Activated CD8-positive, alpha-beta memory T cell treated with anti-CD3 and anti-CD28 coated beads for 48 hours (primary cell): Measurements from ENCODE around the gene PCDHA1.
"Not testable (repeated sequence)": the region's sequence is repeated elsewhere in the genome, so short reads cannot be mapped to it uniquely, and the experiment has no call there.

ENCODE experiments used
- DNase-seq, 3 experiments: peaks; one replicate each; pipeline ENCODE4 v3.0.0-alpha.2; 2020; ENCODE audit warnings: low read depth in 2 of 3, low spot score in 2 of 3

Gene PCDHA1

DNA sequence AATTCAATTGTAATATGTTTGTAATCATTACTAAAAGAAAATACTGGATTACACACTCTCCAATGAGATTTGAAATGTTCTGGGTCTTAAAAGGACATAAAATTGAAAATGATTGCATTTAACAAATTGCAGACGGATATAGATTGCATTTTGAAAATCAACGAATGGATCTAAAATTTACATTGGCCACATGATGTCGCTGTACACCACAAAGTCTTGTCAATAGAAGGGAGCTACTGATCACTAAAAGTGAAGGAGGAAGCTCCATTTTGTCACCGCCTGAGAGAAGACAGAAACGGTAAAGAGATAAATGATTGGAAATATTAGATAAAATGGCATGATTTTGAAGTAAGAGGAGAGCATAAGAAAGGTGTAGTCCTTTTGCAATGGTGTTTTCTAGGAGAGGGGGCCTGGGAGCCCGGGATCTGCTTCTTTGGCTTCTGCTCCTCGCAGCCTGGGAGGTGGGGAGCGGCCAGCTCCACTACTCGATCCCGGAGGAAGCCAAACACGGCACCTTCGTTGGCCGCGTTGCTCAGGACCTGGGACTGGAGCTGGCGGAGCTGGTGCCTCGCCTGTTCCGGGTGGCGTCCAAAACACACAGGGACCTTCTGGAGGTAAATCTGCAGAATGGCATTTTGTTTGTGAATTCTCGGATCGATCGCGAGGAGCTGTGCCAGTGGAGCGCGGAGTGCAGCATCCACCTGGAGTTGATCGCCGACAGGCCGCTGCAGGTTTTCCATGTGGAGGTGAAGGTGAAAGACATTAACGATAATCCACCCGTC is at the start of gene PCDHA1:
Gene PCDHA1, plus strand, starts transcription at position 236 of the 782 bp plus-strand sequence.
- DNase-seq, result no peak

DNA sequence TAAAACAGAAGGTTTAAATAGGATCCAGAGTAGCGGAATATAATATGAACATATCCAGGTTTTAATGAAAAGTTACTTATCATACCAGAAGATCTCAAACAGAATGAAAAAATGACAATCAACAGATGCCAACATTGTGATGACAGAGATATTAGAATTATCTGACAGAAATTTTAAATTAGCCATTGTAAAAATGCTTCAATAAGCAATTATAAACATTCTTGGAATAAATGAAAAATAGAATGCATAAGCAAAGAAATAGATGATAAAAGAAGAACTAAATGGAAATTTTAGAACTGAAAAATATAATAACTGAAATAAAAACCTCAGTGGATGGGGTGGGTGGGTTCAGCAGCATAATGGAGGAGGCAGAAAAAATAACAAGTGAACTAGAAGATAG is 48.5 kb upstream of the PCDHA1 start:
- DNase-seq, result no peak

DNA sequence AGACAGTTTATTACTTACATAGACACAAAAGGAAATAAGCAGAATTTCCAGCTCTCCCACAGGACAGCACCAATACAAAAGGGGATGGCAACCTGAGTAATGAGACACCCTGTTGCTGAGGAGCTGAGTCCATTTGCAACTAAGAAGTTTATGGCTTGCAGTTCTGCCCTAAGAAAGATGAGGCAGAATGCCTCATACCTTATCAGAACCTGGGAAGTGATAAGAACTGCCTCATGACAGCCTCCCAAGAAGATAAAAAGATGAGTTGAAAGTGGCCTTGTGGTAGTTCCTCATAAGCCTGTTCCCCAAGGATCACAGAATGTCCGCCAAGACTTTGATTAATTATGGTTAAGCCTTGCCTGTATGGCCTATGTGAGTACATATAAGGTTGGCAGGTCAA is 44.0 kb upstream of the PCDHA1 start:
- no peak for DNase-seq

DNA sequence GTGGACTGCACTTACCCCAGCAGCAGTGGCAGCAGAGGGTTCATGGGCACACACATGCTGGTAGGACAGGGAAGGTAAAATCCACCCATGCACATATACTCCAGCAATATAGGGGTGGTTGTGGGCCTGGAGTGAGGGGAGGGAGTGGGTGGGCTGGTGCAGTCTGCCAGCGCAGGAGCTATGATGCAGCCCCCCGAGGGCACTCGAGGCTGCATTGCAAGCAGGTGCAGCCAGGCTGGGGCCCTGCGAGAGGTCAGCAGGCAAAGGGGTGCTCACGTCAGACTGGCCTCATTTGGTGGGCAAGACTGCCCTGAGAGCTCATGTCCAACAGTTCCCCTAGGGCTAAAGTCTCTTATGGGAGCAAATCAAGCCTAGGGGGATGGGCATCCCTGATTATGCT is 32.4 kb upstream of the PCDHA1 start:
- no peak for DNase-seq

DNA sequence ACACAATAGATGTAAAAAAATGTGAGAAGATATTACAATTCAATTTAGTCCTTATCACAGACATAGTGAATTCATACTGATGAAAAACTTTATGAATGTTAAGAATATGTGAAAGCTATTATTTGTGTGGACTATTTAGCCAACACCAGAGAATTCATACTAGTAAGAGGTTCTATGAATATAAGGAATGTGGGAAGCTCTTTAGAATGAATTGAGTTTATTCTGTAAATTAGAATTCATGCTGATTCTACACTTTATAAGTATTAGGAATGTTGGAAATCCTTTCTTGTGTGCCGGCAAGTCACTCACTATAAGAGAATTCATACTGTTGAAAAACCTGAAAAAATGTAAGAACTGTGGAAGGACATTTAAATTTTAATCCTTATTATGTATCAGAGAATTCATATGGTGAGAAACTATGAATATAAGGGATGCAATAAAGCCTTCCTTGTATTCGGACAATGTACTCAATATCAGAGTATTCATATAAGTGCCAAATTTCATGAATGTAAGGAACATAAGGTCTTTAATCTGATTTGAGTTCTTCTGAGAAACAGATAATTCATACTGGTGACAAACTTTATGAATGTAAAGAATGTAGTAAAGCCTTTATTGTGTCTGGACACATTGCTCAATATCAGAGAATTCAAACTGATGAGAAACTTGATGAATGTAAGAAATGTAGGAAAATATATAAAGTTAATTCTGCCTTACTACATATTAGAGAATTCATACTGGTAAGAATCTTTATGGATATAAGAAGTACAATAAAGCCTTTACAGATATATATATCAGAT is 21.6 kb upstream of the PCDHA1 start:
- DNase-seq, result no peak

DNA sequence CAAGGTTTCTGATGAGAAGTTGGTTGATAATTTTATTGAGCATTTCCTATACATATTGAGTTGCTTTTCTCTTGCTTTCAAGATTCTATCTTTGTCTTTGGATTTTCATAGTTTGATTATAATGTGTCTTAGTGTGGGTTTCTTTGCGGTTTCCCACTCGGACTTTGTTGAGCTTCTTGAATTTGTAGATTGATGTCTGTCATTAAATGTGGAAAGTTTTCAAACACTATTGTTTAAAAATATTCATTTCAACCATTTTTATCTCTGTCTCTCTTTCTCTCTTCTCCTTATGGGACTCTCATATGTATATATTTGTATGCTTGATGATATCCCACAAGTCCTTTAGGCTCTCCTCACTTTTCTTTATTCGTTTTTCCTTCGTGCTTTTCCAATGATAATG is 18.5 kb upstream of the PCDHA1 start:
- DNase-seq, result no peak

DNA sequence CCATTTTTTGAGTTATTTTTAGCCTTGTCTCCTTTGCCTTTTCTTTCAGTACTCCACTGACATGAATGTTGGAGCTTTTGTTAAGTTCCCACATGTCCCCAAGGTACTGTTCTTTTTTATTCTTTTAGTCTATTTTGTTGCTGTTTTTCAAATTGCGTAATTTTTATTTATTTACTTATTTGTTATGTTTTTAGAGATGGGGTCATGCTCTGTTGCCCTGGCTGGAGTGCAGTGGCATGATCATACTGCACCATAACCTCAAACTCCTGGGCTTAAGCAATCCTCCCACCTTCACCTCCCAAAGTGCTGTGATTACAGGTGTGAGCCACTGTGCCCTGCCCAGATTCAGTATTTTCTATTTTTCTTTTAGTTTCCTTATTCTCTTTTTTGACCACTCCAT is 5.4 kb upstream of the PCDHA1 start:
- DNase-seq, result no peak

DNA sequence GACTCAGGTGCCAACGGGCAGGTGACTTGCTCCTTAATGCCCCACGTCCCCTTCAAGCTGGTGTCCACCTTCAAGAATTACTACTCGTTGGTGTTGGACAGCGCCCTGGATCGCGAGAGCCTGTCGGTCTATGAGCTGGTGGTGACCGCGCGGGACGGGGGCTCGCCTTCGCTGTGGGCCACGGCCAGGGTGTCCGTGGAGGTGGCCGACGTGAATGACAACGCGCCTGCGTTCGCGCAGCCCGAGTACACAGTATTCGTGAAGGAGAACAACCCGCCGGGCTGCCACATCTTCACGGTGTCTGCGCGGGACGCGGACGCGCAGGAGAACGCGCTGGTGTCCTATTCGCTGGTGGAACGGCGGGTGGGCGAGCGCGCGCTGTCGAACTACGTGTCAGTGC is 1.5 kb downstream of the PCDHA1 start:
- not testable (repeated sequence) for DNase-seq

DNA sequence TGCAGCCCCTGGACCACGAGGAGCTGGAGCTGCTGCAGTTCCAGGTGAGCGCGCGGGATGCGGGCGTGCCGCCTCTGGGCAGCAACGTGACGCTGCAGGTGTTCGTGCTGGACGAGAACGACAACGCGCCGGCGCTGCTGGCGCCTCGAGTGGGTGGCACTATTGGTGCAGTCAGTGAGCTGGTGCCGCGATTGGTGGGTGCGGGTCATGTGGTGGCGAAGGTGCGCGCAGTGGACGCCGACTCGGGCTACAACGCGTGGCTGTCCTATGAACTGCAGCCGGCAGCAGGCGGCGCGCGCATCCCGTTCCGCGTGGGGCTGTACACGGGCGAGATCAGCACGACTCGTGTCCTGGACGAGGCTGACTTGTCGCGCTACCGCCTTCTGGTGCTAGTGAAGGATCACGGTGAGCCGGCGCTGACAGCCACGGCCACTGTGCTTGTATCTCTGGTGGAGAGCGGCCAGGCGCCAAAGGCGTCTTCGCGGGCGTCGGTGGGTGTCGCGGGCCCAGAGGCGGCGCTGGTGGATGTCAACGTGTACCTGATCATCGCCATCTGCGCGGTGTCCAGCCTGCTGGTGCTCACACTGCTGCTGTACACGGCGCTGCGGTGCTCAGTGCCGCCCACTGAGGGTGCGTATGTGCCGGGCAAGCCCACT is 2.0 kb downstream of the PCDHA1 start:
- not testable (repeated sequence) for DNase-seq

DNA sequence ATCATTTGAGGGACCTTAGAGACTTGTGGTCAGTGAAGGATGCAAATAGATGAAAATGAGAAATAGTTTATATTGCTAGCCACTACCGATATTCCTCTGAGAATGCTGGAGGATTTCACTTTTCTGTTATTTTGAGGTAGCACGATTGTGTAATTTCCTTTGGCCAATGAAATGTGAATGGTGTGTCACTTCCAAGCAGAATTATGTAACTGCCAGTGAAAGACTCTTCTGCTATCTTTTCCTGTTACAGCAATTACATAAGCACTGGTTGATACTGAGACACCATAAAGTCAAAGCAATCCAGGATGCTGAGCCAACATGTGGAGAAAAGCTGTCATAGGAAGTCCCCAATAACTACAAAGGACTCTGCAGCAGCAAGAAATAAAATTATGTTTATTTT is 5.1 kb downstream of the PCDHA1 start:
- no peak for DNase-seq

DNA sequence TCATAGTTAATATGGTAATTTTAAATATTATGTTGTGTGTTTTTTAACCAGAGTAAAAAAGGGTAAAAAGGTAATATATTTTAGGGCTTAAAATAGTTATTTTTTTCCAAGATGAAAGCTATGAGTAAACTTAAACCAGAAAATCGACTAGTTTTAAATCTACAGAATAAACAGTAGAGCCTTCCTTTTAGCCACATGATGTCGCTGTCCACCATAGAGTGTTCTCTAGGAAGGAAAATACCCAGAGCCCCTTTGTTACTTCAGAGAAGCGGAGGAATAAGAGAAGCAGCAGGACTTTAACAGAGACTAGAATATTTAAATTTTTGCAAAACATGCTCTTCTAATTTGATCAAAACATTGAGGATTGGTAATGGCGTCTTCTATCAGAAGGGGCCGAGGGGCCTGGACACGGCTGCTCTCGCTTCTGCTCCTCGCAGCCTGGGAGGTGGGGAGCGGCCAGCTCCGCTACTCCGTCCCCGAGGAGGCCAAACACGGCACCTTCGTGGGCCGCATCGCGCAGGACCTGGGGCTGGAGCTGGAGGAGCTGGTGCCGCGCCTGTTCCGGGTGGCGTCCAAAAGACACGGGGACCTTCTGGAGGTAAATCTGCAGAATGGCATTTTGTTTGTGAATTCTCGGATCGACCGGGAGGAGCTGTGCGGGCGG is 8.8 kb downstream of the PCDHA1 start, which contains the start of gene PCDHA2:
Gene PCDHA2, plus strand, starts transcription at position 258 of the 664 bp plus-strand sequence.
- no peak for DNase-seq

DNA sequence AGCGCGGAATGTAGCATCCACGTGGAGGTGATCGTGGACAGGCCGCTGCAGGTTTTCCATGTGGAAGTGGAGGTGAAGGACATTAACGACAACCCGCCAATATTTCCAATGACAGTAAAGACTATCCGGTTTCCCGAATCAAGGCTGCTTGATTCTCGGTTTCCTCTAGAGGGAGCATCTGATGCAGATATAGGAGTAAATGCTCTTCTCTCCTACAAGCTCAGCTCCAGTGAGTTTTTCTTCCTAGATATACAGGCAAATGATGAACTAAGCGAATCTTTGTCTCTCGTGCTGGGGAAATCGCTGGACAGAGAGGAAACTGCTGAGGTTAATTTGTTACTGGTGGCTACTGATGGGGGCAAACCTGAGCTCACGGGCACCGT is 9.3 kb downstream of the PCDHA1 start:
- no peak for DNase-seq

DNA sequence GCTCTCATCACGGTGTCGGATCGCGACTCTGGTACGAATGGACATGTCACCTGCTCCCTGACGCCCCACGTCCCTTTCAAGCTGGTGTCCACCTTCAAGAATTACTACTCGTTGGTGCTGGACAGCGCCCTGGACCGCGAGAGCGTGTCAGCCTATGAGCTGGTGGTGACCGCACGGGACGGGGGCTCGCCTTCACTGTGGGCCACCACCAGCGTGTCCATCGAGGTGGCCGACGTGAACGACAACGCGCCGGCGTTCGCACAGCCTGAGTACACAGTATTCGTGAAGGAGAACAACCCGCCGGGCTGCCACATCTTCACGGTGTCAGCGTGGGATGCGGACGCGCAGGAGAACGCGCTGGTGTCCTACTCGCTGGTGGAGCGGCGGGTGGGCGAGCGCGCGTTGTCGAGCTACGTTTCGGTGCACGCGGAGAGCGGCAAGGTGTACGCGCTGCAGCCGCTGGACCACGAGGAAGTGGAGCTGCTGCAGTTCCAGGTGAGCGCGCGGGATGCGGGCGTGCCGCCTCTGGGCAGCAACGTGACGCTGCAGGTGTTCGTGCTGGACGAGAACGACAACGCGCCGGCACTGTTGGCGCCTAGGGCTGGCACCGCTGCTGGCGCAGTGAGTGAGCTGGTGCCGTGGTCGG is 10.3 kb downstream of the PCDHA1 start:
- DNase-seq, result not testable (repeated sequence)

DNA sequence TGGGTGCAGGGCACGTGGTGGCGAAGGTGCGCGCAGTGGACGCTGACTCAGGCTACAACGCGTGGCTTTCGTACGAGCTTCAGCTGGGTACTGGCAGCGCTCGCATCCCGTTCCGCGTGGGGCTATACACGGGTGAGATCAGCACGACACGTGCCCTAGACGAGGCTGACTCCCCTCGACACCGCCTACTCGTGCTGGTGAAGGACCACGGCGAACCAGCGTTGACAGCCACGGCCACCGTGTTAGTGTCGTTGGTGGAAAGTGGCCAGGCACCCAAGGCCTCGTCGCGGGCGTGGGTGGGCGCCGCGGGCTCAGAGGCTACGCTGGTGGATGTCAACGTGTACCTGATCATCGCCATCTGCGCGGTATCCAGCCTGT is 10.8 kb downstream of the PCDHA1 start:
- DNase-seq, result no peak

DNA sequence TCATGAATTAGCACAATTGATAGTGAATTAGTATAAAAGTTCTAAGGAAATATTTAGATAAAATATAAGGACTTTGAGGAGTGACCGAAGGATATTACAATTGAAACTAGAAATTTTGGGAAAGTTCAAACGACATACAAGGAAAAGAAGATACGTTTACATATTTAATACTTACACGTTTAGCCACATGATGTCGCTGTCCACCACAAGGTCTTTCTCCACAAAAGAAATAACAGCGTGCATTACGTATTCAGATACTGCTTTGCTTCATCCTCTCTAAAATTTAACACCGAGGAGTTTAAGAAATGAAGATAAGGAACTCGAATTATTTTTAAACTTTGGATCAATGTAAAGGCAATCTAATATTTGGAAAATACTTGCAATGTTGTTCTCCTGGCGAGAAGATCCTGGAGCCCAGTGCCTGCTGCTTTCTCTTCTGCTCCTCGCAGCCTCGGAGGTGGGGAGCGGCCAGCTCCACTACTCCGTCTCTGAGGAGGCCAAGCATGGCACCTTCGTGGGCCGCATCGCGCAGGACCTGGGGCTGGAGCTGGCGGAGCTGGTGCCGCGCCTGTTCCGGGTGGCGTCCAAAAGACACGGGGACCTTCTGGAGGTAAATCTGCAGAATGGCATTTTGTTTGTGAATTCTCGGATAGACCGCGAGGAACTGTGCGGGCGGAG is 15.0 kb downstream of the PCDHA1 start, which contains the start of gene PCDHA3:
Gene PCDHA3, plus strand, starts transcription at position 242 of the 678 bp plus-strand sequence.
- DNase-seq, result no peak

DNA sequence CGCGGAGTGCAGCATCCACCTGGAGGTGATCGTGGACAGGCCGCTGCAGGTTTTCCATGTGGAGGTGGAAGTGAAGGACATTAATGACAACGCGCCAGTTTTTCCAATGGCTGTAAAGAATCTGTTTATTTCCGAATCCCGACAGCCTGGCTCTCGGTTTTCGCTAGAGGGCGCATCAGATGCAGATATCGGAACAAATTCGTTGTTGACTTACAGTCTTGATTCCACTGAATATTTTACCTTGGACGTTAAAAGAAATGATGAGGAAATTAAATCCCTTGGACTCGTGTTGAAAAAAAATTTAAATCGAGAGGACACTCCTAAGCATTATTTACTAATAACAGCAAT is 15.5 kb downstream of the PCDHA1 start:
- DNase-seq, result no peak

DNA sequence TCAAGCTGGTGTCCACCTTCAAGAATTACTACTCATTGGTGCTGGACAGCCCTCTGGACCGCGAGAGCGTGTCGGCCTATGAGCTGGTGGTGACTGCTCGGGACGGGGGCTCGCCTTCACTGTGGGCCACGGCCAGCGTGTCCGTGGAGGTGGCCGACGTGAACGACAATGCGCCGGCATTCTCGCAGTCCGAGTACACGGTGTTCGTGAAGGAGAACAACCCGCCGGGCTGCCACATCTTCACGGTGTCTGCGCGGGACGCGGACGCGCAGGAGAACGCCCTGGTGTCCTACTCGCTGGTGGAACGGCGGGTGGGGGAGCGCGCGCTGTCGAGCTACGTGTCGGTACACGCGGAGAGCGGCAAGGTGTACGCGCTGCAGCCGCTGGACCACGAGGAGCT is 16.4 kb downstream of the PCDHA1 start:
- not testable (repeated sequence) for DNase-seq

DNA sequence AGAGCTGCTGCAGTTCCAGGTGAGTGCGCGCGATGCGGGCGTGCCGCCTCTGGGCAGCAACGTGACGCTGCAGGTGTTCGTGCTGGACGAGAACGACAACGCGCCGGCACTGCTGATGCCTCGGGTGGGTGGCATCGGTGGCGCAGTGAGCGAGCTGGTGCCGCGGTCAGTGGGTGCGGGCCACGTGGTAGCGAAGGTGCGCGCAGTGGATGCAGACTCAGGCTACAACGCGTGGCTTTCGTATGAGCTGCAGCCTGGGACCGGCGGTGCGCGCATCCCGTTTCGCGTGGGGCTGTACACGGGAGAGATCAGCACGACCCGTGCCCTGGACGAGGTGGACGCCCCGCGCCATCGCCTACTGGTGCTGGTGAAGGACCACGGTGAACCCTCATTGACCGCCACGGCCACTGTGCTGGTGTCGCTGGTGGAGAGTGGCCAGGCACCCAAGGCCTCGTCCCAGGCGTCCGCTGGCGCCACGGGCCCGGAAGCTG is 16.9 kb downstream of the PCDHA1 start:
- DNase-seq, result no peak

DNA sequence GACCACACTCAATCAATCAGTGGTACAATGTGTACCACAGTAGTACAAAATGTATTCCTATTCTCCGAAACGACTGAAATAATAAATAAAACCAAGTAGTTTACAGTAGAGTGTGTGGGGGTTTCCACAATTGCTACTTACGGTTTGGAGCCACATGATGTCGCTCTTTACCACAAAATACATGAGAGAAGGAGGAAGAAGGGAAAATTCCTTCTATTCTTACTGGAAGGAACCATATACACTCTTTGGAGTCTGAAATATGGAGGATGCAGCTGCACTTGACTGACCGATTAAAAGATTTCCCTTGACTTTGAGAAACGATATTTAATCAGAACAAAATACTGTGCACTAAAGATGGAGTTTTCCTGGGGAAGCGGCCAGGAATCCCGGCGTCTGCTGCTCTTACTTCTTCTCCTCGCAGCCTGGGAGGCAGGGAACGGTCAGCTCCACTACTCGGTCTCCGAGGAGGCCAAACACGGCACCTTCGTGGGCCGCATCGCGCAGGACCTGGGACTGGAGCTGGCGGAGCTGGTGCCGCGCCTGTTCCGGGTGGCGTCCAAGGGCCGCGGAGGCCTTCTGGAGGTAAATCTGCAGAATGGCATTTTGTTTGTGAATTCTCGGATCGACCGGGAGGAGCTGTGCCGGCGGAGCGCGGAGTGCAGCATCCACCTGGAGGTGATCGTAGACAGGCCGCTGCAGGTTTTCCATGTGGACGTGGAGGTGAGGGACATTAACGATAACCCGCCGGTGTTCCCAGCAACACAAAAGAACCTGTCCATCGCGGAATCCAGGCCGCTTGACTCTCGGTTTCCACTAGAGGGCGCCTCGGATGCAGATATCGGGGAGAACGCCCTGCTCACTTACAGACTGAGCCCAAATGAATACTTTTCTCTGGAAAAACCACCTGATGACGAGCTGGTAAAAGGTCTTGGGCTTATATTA is 21.2 kb downstream of the PCDHA1 start, which contains the start of gene PCDHA4:
Gene PCDHA4, plus strand, starts transcription at position 235 of the 942 bp plus-strand sequence.
- no peak for DNase-seq
